Fibroblast of gingiva (primary cell): ENCODE results near the gene CLDN24.

Experiments used
- DNase-seq: peaks from one replicate; pipeline ENCODE4 v3.0.0-alpha.2; 2011; ENCODE audit warnings: low read depth

The CLDN24 gene

GRCh38 chr4:183321079-183321478, 1.1 kb downstream of the CLDN24 start:
- DNase-seq = no peak

GRCh38 chr4:183320211-183321059, 1.8 kb downstream of the CLDN24 start, which contains the start of gene CLDN22:
Gene CLDN22, minus strand, starts transcription at chr4:183320276. Its CDS starts 58 bp downstream, at chr4:183320218.
- DNase-seq = no peak

- no peak for DNase-seq
These were observed 3.6 kb downstream of the CLDN24 start for GRCh38 chr4:183318656-183319055.

- DNase-seq = no peak
These were observed 7.4 kb downstream of the CLDN24 start for GRCh38 chr4:183314806-183315205.

GRCh38 chr4:183314336-183314735, 7.9 kb downstream of the CLDN24 start:
- DNase-seq = no peak

- no peak for DNase-seq
These were observed 9.4 kb downstream of the CLDN24 start for GRCh38 chr4:183312841-183313240.

GRCh38 chr4:183306811-183307210, 15.4 kb downstream of the CLDN24 start:
- no peak for DNase-seq

- DNase-seq = no peak
These were observed 17.7 kb downstream of the CLDN24 start for GRCh38 chr4:183304538-183304937.

GRCh38 chr4:183304067-183304466, 18.2 kb downstream of the CLDN24 start:
- no peak for DNase-seq

- DNase-seq = no peak
These were observed 18.9 kb downstream of the CLDN24 start for GRCh38 chr4:183303301-183303700.

GRCh38 chr4:183300655-183301054, 21.6 kb downstream of the CLDN24 start:
- no peak for DNase-seq

GRCh38 chr4:183300070-183300469, 22.2 kb downstream of the CLDN24 start:
- DNase-seq = no peak

- DNase-seq = no peak
These were observed 22.8 kb downstream of the CLDN24 start for GRCh38 chr4:183299464-183299863.

- no peak for DNase-seq
These were observed 24.6 kb downstream of the CLDN24 start for GRCh38 chr4:183297675-183298074.

- no peak for DNase-seq
These were observed 26.5 kb downstream of the CLDN24 start for GRCh38 chr4:183295711-183296110.

- no peak for DNase-seq
These were observed 31.2 kb downstream of the CLDN24 start for GRCh38 chr4:183291070-183291469.

- DNase-seq = no peak
These were observed 32.5 kb downstream of the CLDN24 start for GRCh38 chr4:183289688-183290087.

GRCh38 chr4:183288955-183289354, 33.3 kb downstream of the CLDN24 start:
- no peak for DNase-seq

- no peak for DNase-seq
These were observed 34.5 kb downstream of the CLDN24 start for GRCh38 chr4:183287677-183288076.

- DNase-seq = no peak
These were observed 34.9 kb downstream of the CLDN24 start for GRCh38 chr4:183287309-183287659.

- no peak for DNase-seq
These were observed 35.5 kb downstream of the CLDN24 start for GRCh38 chr4:183286590-183287308.

GRCh38 chr4:183285886-183286285, 36.3 kb downstream of the CLDN24 start:
- DNase-seq = no peak

- peak; percentile 65 for DNase-seq
These were observed 37.3 kb downstream of the CLDN24 start for GRCh38 chr4:183284965-183285364.
